Stimulated activated CD8-positive, alpha-beta memory T cell treated with anti-CD3 and anti-CD28 coated beads, Interleukin-7, amount 100 ng/mL, for 48 hours (primary cell): ENCODE results near the gene IFI27L2.

Experiments used
- DNase-seq, 2 donors: peaks; one replicate each; pipeline ENCODE4 v3.0.0-alpha.2; 2020; ENCODE audit warnings: low read depth in 1 of 2; ENCODE audit errors: extremely low read depth in 1 of 2

Gene IFI27L2

DNA sequence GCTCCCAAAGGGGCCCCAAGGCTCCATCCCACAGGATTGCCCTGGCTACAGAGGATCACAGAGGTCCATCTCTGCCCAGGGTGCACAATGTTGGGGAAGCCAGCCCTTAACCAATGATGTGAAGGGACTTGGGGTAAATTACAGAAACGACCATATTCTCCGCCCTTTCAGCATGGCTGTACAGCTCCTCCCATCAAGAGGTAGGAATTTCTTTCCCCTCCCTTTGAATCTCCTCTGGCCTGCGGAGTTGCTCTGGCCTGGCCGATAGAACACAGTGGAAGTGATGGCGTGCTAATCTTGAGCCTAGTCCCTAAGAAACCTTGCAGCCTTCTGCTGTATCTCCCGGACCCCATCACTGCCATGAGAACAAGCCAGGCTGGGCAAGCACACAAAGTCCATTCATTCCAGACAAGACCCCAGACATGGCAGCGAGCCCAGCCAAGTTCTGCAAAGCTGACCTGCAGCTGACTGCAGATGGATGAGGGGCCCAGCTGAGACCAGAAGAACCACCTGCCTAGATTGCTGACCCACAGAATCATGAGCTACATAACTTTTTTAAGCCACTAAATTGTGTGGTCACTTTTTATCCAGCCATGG is 25.8 kb downstream of the IFI27L2 start:
- no peak for DNase-seq

- DNase-seq, result no peak
Observed at GRCh38 chr14:94102768-94103482, 26.5 kb downstream of the IFI27L2 start.

- no peak for DNase-seq
Observed at GRCh38 chr14:94101748-94102147, 27.7 kb downstream of the IFI27L2 start.

- DNase-seq, result no peak
Observed at GRCh38 chr14:94100847-94101246, 28.6 kb downstream of the IFI27L2 start.

DNA sequence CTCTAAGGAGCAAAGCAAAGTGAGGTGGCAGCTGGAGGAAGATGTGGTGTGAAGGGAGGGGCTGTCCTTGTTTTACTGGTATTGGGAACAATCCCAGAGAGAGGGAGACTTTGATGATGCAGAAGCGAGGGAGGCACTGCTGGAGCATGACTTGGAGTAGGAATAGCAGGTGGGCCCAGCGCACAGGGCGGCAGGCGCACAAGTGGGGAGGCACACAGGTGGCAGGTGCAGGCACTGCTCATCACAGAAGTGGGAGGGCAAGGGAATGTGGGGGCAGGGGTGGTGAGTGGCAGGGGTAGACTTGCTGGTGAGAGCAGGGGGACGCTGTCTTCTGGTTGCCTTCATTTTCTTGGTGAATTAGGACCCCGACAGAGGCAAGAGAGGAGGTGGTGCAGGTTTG is 30.4 kb downstream of the IFI27L2 start:
- DNase-seq, result no peak

DNA sequence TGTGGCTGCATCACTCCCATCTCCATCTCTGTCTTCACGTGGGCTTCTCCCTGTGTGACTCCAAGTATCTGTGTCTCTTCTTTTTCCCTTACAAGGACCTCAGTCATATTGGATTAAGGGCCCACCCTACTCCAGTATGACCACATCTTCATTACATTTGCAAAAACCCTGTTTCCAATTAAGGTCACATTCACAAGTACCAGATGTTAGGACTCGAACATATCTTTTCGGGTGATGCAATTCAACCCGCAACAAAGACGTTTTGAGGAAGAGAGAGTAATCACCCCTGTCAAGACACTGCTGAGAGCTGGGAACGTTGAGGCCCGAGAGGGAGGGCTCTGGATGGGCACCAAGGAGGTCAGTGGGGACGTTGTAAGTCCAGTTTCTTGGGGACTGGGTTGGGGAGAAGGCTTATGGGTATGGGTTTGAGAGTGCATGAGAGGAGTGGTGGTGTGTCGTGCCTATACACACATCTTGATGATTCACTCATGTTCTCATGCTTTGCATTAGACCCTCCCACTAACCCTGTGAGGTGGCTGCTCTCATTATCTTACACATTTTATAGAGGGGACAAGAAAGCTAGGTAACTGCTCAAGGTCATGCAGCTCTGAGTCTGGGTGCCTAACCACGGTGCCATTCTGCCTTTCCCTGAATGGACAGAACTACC is 30.9 kb downstream of the IFI27L2 start:
- DNase-seq, result no peak

DNA sequence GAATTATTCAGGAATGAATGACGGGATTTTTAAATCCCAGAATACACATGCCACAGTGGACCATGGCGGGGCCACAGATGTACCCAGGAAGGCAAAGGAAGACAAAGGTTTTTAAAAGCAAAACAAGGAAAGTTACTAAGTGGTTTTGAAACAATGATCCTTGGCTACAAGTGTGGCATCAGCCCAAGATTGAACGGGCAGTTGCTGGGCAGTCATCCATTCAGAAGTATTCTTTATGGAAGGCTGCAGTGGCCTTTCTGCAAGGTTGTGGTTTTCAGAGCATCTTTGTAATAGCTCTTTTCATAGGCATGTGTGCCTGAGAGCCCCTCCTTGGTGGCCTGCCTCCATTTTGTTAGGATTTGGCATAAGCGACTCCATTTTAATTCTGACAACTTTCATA is 32.3 kb downstream of the IFI27L2 start:
- DNase-seq, result no peak

GRCh38 chr14:94093418-94093817 is 36.0 kb downstream of the IFI27L2 start:
- DNase-seq, result no peak

DNA sequence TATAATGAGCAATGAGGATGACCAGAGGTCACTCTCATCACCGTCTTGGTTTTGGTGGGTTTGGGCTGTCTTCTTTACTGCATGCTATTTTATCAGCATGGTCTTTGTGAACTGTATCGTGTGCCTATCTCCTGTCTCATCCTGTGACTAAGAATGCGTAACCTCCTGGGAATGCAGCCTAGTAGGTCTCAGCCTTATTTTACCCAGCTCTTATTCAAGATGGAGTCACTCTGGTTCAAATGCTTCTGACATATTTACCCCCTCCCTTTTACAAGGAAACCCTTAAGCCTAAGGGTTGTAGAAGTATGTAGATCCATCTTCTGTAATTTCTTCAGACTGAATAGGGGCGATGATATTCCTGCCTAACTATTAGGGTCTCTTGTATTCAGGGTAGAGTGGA is 39.9 kb downstream of the IFI27L2 start:
- no peak for DNase-seq

GRCh38 chr14:94088516-94088915 is 40.9 kb downstream of the IFI27L2 start:
- DNase-seq, result no peak

DNA sequence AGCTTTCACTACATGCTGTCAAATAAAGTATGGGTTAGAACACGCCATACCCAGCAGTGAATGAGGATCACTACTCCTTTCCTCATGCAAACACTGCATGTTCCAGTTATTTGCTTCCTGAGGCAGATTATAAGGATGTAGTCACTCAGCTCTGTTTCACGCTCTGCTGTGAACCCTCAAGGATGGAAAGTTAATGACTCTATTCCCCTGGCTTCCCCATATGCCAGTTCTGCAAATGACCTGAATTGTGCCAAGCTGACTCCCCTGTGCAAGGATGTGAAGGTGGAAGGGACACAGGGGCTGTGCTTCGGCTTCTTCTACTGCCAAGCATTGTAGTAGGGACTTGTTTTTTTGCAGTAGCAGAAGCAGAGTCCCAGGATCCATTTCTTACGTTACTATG is 41.5 kb downstream of the IFI27L2 start:
- no peak for DNase-seq

DNA sequence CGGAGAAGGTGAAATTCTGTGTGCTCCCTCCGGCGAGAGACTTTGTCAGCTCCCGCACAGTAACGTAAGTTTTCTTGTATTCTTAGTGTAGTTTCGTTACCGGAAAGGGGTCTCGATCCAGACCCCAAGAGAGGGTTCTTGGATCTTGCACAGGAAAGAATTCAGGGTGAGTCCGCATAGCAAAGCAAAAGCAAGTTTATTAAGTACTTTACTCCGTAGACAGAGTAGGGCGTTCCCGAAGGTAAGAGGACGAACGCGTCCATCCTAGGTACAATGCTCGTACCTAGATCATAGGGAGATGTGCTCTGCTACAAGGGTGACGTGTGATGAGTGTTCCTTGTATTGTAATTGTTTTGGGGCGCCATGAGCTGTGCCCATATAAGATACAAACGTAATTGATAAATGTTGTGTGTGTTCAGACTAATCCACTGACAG is 48.0 kb downstream of the IFI27L2 start:
- DNase-seq, result no peak

GRCh38 chr14:94080621-94081385 is 48.6 kb downstream of the IFI27L2 start, which contains the start of the genes DDX24 and IFI27L1:
Gene DDX24 (minus strand): TSS chr14:94081202. CDS start chr14:94079742, 1,460 bp downstream.
Gene IFI27L1 (plus strand): TSS chr14:94081310. CDS start chr14:94096938, 15,628 bp downstream.
- peak; percentile 88 to 96 for DNase-seq

DNA sequence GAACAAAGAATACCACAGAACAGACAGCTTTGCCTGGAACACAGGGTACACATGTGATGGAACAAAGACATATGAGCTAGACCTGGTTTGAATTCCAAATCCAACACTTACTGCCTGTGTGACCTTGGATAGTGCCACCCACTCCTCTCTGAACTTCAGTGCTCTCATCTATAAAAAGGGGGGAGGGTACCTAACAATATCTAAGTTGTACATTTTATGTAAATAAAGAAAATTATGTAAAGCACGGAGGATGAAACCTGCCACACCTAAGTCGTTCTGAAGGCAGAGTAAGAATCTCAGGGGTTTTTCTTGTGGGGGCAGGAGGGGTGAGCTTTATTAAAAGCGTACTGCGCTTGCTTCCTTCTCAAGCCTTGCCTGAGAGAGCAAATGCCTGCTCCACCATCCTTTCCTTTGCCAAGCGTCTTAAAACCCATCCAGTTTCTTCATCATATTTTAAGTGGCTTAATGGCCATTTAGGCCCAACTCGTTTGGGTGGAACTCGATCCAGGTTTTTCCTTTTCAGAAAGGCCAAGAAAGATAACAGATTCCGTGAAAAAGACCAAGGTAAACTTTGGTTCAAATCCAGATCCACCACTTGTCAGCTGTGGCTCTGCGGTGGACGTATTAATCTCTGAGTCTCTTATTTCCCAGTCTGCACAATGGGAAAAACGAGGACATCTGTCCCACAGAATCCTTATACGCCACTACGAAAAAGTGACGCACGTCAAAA is 49.3 kb downstream of the IFI27L2 start:
- DNase-seq, result no peak

GRCh38 chr14:94077823-94078222 is 51.6 kb downstream of the IFI27L2 start:
- DNase-seq, result no peak
